Measurements from ENCODE around the gene BTBD1. TPM values are rescaled to one million over a fixed set of nuclear protein-coding genes. Genes with fewer than 3 reads are reported as not detected.

BTBD1 gene
- total and polyA plus RNA-seq, 2 experiments from 2014 or later, result 60.3 to 121 TPM

GRCh38 chr15:82999905-83000671 lies 67.0 kb downstream of the BTBD1 start:
- 0 out of 2 replicates have a peak, but pooled peaks cover 3% of the 10 kb centered on the region for H3K4me1 ChIP-seq (ENCODE audit: insufficient read depth)
- no peaks in the 10 kb centered on the region for H3K9me3 ChIP-seq (ENCODE audit: low read depth)
- H3K27me3 ChIP-seq (replicated peaks; ENCODE audit: insufficient read depth), result no peaks in the 10 kb centered on the region
- no peaks in the 10 kb centered on the region for H3K9me2 ChIP-seq (ENCODE audit: insufficient read depth)
- peak overlapping the region; percentile 70 for H3K4me3 ChIP-seq
- peak overlapping the region; percentile 85 for H3K4me2 ChIP-seq (ENCODE audit: unreplicated experiment)
- H3K9ac ChIP-seq, result peak overlapping the region; percentile 65
- in situ Hi-C loops (cut with MboI), result loop anchor here (5.0 to 25.0 kb wide), 2 partner anchors 143 to 463 kb away; partner anchors contain the start of gene RPS17
- DNase-seq, result peak; percentile 82
- no peak overlapping the region for H3K27ac ChIP-seq
- H3K36me3 ChIP-seq (ENCODE audit: low read depth), result peaks cover 8% of the 10 kb centered on the region
- TF ChIP-seq EZH2 (IDR thresholded peaks at IDR 0.05; ENCODE audit: insufficient read depth, poor library complexity, severe bottlenecking), result no peak
- no peak for TF ChIP-seq EZH2phosphoT487 (IDR thresholded peaks at IDR 0.05; ENCODE audit: insufficient read depth, low read depth)
- H2AFZ ChIP-seq, result peak overlapping the region; percentile 66
- no peaks in the 10 kb centered on the region for H3K79me2 ChIP-seq (ENCODE audit: insufficient read depth)
- H3F3A ChIP-seq (ENCODE audit: insufficient read depth), result peaks cover 19% of the 10 kb centered on the region; the same call in 1 of the 2 replicates
- 1 to 2% methylated on average over 6 of the region's 6 CpGs for WGBS, 2 experiments (ENCODE audit: low coverage in 1 of 2, low lambda C conversion rate in 2 of 2, missing lambda C conversion rate in 2 of 2)
- H4K20me1 ChIP-seq (ENCODE audit: insufficient read depth), result no peaks in the 10 kb centered on the region

- TF ChIP-seq EZH2 (IDR thresholded peaks at IDR 0.05; ENCODE audit: insufficient read depth, poor library complexity, severe bottlenecking) (no peak), EZH2phosphoT487 (IDR thresholded peaks at IDR 0.05; ENCODE audit: insufficient read depth, low read depth) (no peak)
- peak; percentile 43 for DNase-seq
- in situ Hi-C loops (cut with MboI), result no loop called here
- H3K36me3 ChIP-seq (ENCODE audit: low read depth), result peaks cover under 1% of the 10 kb centered on the region; the same call in 1 of the 2 replicates
- H3K27ac ChIP-seq, result no peak overlapping the region
- 0 out of 2 replicates have a peak, but pooled peaks cover 3% of the 10 kb centered on the region for H3K4me1 ChIP-seq (ENCODE audit: insufficient read depth)
- peak overlapping the region; percentile 65; the same call in 1 of the 2 replicates for H3K9ac ChIP-seq
- H3K9me3 ChIP-seq (ENCODE audit: low read depth), result no peaks in the 10 kb centered on the region
- no peak overlapping the region for H3K4me3 ChIP-seq
- WGBS, 2 experiments (ENCODE audit: low coverage in 1 of 2, low lambda C conversion rate in 2 of 2, missing lambda C conversion rate in 2 of 2), result 68 to 69% methylated on average over 6 of the region's 6 CpGs
- H3F3A ChIP-seq (ENCODE audit: insufficient read depth), result peaks cover 15% of the 10 kb centered on the region; the same call in 1 of the 2 replicates
- H3K27me3 ChIP-seq (replicated peaks; ENCODE audit: insufficient read depth), result no peaks in the 10 kb centered on the region
- H4K20me1 ChIP-seq (ENCODE audit: insufficient read depth), result no peaks in the 10 kb centered on the region
- no peak overlapping the region for H3K4me2 ChIP-seq (ENCODE audit: unreplicated experiment)
- H2AFZ ChIP-seq, result no peak overlapping the region
- no peaks in the 10 kb centered on the region for H3K79me2 ChIP-seq (ENCODE audit: insufficient read depth)
- H3K9me2 ChIP-seq (ENCODE audit: insufficient read depth), result no peaks in the 10 kb centered on the region
These were observed 67.6 kb downstream of the BTBD1 start for GRCh38 chr15:82999426-82999825.

- TF ChIP-seq EZH2 (IDR thresholded peaks at IDR 0.05; ENCODE audit: insufficient read depth, poor library complexity, severe bottlenecking) (no peak), EZH2phosphoT487 (IDR thresholded peaks at IDR 0.05; ENCODE audit: insufficient read depth, low read depth) (no peak)
- H2AFZ ChIP-seq, result no peak overlapping the region
- H3K4me1 ChIP-seq (ENCODE audit: insufficient read depth), result 0 out of 2 replicates have a peak, but pooled peaks cover 3% of the 10 kb centered on the region
- no peak overlapping the region for H3K9ac ChIP-seq
- no peaks in the 10 kb centered on the region for H4K20me1 ChIP-seq (ENCODE audit: insufficient read depth)
- H3K4me3 ChIP-seq, result no peak overlapping the region
- no peaks in the 10 kb centered on the region for H3K27me3 ChIP-seq (replicated peaks; ENCODE audit: insufficient read depth)
- H3K9me2 ChIP-seq (ENCODE audit: insufficient read depth), result no peaks in the 10 kb centered on the region
- 49 to 59% methylated on average over 3 of the region's 3 CpGs for WGBS, 2 experiments (ENCODE audit: low coverage in 1 of 2, low lambda C conversion rate in 2 of 2, missing lambda C conversion rate in 2 of 2)
- 0 out of 2 replicates have a peak, but pooled peaks cover under 1% of the 10 kb centered on the region for H3K36me3 ChIP-seq (ENCODE audit: low read depth)
- no peaks in the 10 kb centered on the region for H3K9me3 ChIP-seq (ENCODE audit: low read depth)
- in situ Hi-C loops (cut with MboI), result no loop called here
- no peaks in the 10 kb centered on the region for H3K79me2 ChIP-seq (ENCODE audit: insufficient read depth)
- no peak overlapping the region for H3K4me2 ChIP-seq (ENCODE audit: unreplicated experiment)
- 0 out of 2 replicates have a peak, but pooled peaks cover 3% of the 10 kb centered on the region for H3F3A ChIP-seq (ENCODE audit: insufficient read depth)
- peak; percentile 49 for DNase-seq
- H3K27ac ChIP-seq, result no peak overlapping the region
These were observed 71.1 kb downstream of the BTBD1 start for GRCh38 chr15:82995938-82996337.

GRCh38 chr15:82995076-82995475 lies 72.0 kb downstream of the BTBD1 start:
- H3K9ac ChIP-seq, result no peak overlapping the region
- H3K36me3 ChIP-seq (ENCODE audit: low read depth), result 0 out of 2 replicates have a peak, but pooled peaks cover 6% of the 10 kb centered on the region
- in situ Hi-C loops (cut with MboI), result no loop called here
- no peaks in the 10 kb centered on the region for H4K20me1 ChIP-seq (ENCODE audit: insufficient read depth)
- TF ChIP-seq EZH2phosphoT487 (IDR thresholded peaks at IDR 0.05; ENCODE audit: insufficient read depth, low read depth) (no peak), EZH2 (IDR thresholded peaks at IDR 0.05; ENCODE audit: insufficient read depth, poor library complexity, severe bottlenecking) (no peak)
- H3K4me2 ChIP-seq (ENCODE audit: unreplicated experiment), result no peak overlapping the region
- no peaks in the 10 kb centered on the region for H3F3A ChIP-seq (ENCODE audit: insufficient read depth)
- no peak overlapping the region for H3K27ac ChIP-seq
- no peaks in the 10 kb centered on the region for H3K79me2 ChIP-seq (ENCODE audit: insufficient read depth)
- 76 to 81% methylated on average over 2 of the region's 2 CpGs for WGBS, 2 experiments (ENCODE audit: low coverage in 1 of 2, low lambda C conversion rate in 2 of 2, missing lambda C conversion rate in 2 of 2)
- no peak overlapping the region for H3K4me3 ChIP-seq
- 0 out of 2 replicates have a peak, but pooled peaks cover 3% of the 10 kb centered on the region for H3K4me1 ChIP-seq (ENCODE audit: insufficient read depth)
- DNase-seq, result no peak
- no peaks in the 10 kb centered on the region for H3K9me2 ChIP-seq (ENCODE audit: insufficient read depth)
- H2AFZ ChIP-seq, result no peak overlapping the region
- no peaks in the 10 kb centered on the region for H3K9me3 ChIP-seq (ENCODE audit: low read depth)
- H3K27me3 ChIP-seq (replicated peaks; ENCODE audit: insufficient read depth), result no peaks in the 10 kb centered on the region
